ENCODE data around the gene FOXP2.

- TF ChIP-seq POLR2A (IDR thresholded peaks at IDR 0.05) = no peak
- TF ChIP-seq CTCF (IDR thresholded peaks at IDR 0.05) = no peak
These were observed 38.7 kb upstream of the FOXP2 start for GRCh38 chr7:114375907-114376306.

All from sigmoid colon (tissue), 3 donors.